ENCODE data around the gene CLN3. TPM values are rescaled to one million over a fixed set of nuclear protein-coding genes. Genes with fewer than 3 reads are reported as not detected.

CLN3 gene
- polyA plus RNA-seq, 3 donors: 37.0 to 113 (median 50.2) TPM

DNA sequence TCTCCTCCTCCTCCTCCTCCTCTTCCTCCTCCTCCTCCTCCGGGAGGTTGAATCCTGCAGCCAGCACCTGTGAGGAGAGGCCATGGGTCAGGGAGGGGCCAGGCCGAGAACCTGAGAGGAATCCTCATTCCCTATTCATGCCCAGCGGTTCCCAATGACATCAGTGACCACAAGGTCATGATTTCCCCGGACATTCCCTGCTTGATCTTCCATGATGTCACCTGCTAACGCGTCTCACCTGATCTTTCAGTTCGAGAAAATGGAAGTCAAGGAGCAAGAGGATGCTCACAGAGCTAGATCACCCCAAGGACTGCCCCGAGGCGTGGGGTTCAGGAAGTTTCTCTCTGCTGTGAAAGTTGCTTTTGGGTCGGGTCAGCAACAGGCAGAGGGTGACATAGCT is 8.0 kb upstream of the CLN3 start:
- Histone ChIP-seq H4K20me1 (ENCODE audit: insufficient read depth, low read length) (peaks cover 58% of the 10 kb centered on the region), H3K4me1 (ENCODE audit: control insufficient read depth in 1 of 2, insufficient read depth in 2 of 2, low read length in 2 of 2) (peaks cover 26 to 48% of the 10 kb centered on the region in 2 donors), H3K36me3 (replicated peaks in 1 of 2; ENCODE audit: control insufficient read depth in 1 of 2, insufficient read depth in 2 of 2, low read length in 2 of 2) (peaks cover 40 to 71% of the 10 kb centered on the region in 2 donors), H3K79me2 (ENCODE audit: insufficient read depth, low read length) (peaks cover 40% of the 10 kb centered on the region), H3K9ac (ENCODE audit: insufficient read depth, low read length, poor library complexity, severe bottlenecking) (no peak overlapping the region), H3K4me3 (replicated peaks in 1 of 3; ENCODE audit: low read depth in 2 of 3, low read length in 3 of 3) (no peak overlapping the region), H2AFZ (ENCODE audit: insufficient read depth, low read depth, low read length, poor library complexity, severe bottlenecking) (no peak overlapping the region), H3K4me2 (replicated peaks; ENCODE audit: extremely low read depth, low read length, poor library complexity, severe bottlenecking) (no peak overlapping the region), H3K27me3 (ENCODE audit: control insufficient read depth in 2 of 2, insufficient read depth in 2 of 2, low read length in 2 of 2) (no peaks in the 10 kb centered on the region), H3K9me3 (replicated peaks in 1 of 2; ENCODE audit: control insufficient read depth in 1 of 2, insufficient read depth in 1 of 2, low read length in 2 of 2) (no peaks in the 10 kb centered on the region), H3K27ac (ENCODE audit: low read depth in 1 of 2, low read length in 2 of 2) (peak overlapping the region; percentile 14 to 99)
- Mint-ChIP-seq H3K9me3 (peaks cover 0 to 3% (median 0%) of the 10 kb centered on the region in 7 donors), H3K27ac (peak overlapping the region in 6 of 7 donors; percentile 51 to 90 (median 79)), H3K27me3 (ENCODE audit: low read depth in 3 of 3) (no peaks in the 10 kb centered on the region), H3K4me3 (no peak overlapping the region), H3K4me1 (peaks cover 48% of the 10 kb centered on the region), H3K36me3 (peaks cover 45 to 60% of the 10 kb centered on the region in 2 donors)
- intact Hi-C loops (cut with micrococcal nuclease): loop anchor here in 1 of 2 donors (5.0 kb wide), 1 partner anchor 47 kb away; no protein-coding TSS in a partner anchor
- WGBS (ENCODE audit: insufficient coverage): 96% methylated on average over 8 of the region's 10 CpGs
- DNase-seq: no peak
- TF ChIP-seq, protein P1, sequence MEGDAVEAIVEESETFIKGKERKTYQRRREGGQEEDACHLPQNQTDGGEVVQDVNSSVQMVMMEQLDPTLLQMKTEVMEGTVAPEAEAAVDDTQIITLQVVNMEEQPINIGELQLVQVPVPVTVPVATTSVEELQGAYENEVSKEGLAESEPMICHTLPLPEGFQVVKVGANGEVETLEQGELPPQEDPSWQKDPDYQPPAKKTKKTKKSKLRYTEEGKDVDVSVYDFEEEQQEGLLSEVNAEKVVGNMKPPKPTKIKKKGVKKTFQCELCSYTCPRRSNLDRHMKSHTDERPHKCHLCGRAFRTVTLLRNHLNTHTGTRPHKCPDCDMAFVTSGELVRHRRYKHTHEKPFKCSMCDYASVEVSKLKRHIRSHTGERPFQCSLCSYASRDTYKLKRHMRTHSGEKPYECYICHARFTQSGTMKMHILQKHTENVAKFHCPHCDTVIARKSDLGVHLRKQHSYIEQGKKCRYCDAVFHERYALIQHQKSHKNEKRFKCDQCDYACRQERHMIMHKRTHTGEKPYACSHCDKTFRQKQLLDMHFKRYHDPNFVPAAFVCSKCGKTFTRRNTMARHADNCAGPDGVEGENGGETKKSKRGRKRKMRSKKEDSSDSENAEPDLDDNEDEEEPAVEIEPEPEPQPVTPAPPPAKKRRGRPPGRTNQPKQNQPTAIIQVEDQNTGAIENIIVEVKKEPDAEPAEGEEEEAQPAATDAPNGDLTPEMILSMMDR (IDR thresholded peaks at IDR 0.05): no peak

DNA sequence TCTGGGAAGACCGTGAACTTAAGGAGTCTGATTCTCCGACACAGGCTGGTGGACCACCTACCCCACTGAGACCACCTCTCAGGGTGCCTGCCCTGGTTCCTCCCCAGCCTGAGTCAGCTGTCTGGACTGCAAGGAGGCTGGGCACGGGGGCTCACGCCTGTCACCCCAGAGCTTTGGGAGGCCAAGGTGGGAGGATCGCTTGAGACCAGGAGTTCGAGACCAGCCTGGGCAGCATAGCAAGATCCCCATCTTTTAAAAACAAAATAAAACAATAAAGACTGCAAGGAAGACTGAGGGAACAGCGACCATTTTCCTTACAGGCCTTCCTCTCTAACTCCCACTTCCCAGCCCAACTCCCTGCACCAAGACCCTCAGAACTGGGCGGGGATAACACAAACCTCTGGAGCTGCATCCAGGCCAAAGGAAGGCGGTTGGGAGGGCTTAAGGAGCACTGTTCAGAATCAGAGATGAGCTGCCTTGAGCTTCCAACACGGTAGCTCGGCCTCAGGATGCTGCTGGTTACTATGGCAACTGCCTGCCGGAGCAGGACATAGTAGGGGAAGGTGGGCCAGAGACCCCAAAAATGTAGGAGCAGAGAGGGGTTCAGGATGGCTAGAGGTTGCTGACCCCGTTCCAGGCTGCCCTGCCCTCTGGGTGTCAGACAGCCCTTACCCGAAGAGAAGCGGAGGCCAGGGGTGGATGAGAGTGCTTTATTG is 7.0 kb upstream of the CLN3 start:
- Mint-ChIP-seq H3K36me3 (peaks cover 45 to 57% of the 10 kb centered on the region in 2 donors), H3K9me3 (peaks cover 0 to 2% (median 0%) of the 10 kb centered on the region in 7 donors), H3K4me1 (peaks cover 51% of the 10 kb centered on the region), H3K27me3 (ENCODE audit: low read depth in 3 of 3) (peaks cover 0 to 1% (median 0%) of the 10 kb centered on the region in 3 donors), H3K27ac (peak overlapping the region; percentile 16 to 79 (median 65)), H3K4me3 (no peak overlapping the region)
- Histone ChIP-seq H3K36me3 (replicated peaks in 1 of 2; ENCODE audit: control insufficient read depth in 1 of 2, insufficient read depth in 2 of 2, low read length in 2 of 2) (peaks cover 40 to 70% of the 10 kb centered on the region in 2 donors), H4K20me1 (ENCODE audit: insufficient read depth, low read length) (peaks cover 58% of the 10 kb centered on the region), H3K27ac (ENCODE audit: low read depth in 1 of 2, low read length in 2 of 2) (peak overlapping the region; percentile 7 to 99), H3K27me3 (ENCODE audit: control insufficient read depth in 2 of 2, insufficient read depth in 2 of 2, low read length in 2 of 2) (no peaks in the 10 kb centered on the region), H3K79me2 (ENCODE audit: insufficient read depth, low read length) (peaks cover 44% of the 10 kb centered on the region), H3K9me3 (replicated peaks in 1 of 2; ENCODE audit: control insufficient read depth in 1 of 2, insufficient read depth in 1 of 2, low read length in 2 of 2) (no peaks in the 10 kb centered on the region), H3K4me3 (replicated peaks in 1 of 3; ENCODE audit: low read depth in 2 of 3, low read length in 3 of 3) (no peak overlapping the region), H2AFZ (ENCODE audit: insufficient read depth, low read depth, low read length, poor library complexity, severe bottlenecking) (no peak overlapping the region), H3K4me2 (replicated peaks; ENCODE audit: extremely low read depth, low read length, poor library complexity, severe bottlenecking) (no peak overlapping the region), H3K9ac (ENCODE audit: insufficient read depth, low read length, poor library complexity, severe bottlenecking) (no peak overlapping the region), H3K4me1 (ENCODE audit: control insufficient read depth in 1 of 2, insufficient read depth in 2 of 2, low read length in 2 of 2) (peaks cover 26 to 46% of the 10 kb centered on the region in 2 donors)
- TF ChIP-seq, protein P1 (IDR thresholded peaks at IDR 0.05): no peak
- intact Hi-C loops (cut with micrococcal nuclease): loop anchor here in 1 of 2 donors (5.0 kb wide), 1 partner anchor 48 kb away; no protein-coding TSS in a partner anchor
- WGBS (ENCODE audit: insufficient coverage): 97% methylated on average over 10 of the region's 15 CpGs
- DNase-seq: no peak
